Measurements from ENCODE around the gene ANKRD39. TPM values are rescaled to one million over a fixed set of nuclear protein-coding genes. Genes with fewer than 3 reads are reported as not detected.

The ANKRD39 gene
- total RNA-seq, 1 experiment from 2014 or later, result 24.4 TPM

DNA sequence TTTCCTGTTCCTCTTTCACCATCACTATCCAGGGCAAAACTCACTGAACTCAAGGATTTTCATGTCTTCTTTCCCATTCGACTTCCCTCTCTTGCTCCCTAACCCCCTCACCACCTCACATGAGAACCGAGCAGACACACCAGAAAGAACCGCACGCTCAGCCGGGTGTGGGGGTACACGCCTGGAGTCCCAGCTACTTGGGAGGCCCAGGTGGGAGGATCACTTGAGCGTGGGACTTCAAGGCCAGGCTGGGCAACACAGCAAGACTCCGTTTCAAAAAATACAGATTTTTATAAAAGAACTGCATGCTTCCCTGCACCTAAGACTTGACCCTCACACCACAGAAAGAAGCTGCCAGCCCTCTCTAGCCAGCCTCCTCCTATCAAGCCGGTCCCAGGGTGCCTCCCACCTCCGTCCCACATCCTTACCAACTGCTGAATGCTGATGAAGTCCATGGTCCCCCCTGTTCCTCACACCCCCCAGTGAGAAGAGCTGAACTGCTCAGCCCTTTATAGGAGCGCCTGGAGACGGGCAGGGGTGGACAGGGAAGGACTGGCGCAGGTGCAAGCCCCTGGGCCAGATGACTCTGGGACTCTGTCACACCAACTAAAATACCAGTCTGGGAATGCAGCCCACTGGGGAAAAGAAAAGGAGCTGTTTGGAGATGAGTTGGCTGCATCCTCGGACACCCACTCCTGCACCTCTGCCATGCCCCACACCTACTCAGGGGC is 14.1 kb downstream of the ANKRD39 start, which contains the start of gene ANKRD23:
ANKRD23 (minus strand) TSS at position 484 of the 731 bp plus-strand sequence; CDS start at position 455, 29 bp downstream.
- Histone ChIP-seq H3K4me3 (ENCODE audit: low read depth in 2 of 2, low read length in 2 of 2) (no peak within 1 kb of the TSS), H3K27ac (ENCODE audit: low read length) (no peak within 1 kb of the TSS), H3K36me3 (ENCODE audit: control insufficient read depth, insufficient read depth, low read length) (no peaks in the 10 kb centered on the region), H3K9me3 (ENCODE audit: control insufficient read depth, insufficient read depth, low read depth, low read length) (no peaks in the 10 kb centered on the region), H3K4me1 (ENCODE audit: control insufficient read depth, insufficient read depth, low read length) (no peaks in the 10 kb centered on the region), H3K27me3 (ENCODE audit: control insufficient read depth, insufficient read depth, low read length) (no peaks in the 10 kb centered on the region)
- no TSS peak for BruUV-seq (replicated peaks)
- DNase-seq (ENCODE audit: low read depth, low spot score) (no peak), ATAC-seq (no peak)
- ChIA-PET CTCF (no interaction called here), POLR2A (no interaction called here)
- in situ Hi-C loops (cut with HindIII; ENCODE audit: low pct_unique_long_range_greater_than_20kb, low sequenced_read_pairs), result no loop called here
- TF ChIP-seq, protein P1, sequence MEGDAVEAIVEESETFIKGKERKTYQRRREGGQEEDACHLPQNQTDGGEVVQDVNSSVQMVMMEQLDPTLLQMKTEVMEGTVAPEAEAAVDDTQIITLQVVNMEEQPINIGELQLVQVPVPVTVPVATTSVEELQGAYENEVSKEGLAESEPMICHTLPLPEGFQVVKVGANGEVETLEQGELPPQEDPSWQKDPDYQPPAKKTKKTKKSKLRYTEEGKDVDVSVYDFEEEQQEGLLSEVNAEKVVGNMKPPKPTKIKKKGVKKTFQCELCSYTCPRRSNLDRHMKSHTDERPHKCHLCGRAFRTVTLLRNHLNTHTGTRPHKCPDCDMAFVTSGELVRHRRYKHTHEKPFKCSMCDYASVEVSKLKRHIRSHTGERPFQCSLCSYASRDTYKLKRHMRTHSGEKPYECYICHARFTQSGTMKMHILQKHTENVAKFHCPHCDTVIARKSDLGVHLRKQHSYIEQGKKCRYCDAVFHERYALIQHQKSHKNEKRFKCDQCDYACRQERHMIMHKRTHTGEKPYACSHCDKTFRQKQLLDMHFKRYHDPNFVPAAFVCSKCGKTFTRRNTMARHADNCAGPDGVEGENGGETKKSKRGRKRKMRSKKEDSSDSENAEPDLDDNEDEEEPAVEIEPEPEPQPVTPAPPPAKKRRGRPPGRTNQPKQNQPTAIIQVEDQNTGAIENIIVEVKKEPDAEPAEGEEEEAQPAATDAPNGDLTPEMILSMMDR (IDR thresholded peaks at IDR 0.05), result no peak
- TF ChIP-seq TCF7L2 (IDR thresholded peaks at IDR 0.05; ENCODE audit: low read depth, low read length) (no peak), SIN3A (IDR thresholded peaks at IDR 0.05; ENCODE audit: borderline replicate concordance, insufficient read depth, low read depth, low read length) (no peak), POLR2AphosphoS5 (IDR thresholded peaks at IDR 0.05; ENCODE audit: low read depth, low read length) (no peak)
- TF ChIP-seq, protein P2, sequence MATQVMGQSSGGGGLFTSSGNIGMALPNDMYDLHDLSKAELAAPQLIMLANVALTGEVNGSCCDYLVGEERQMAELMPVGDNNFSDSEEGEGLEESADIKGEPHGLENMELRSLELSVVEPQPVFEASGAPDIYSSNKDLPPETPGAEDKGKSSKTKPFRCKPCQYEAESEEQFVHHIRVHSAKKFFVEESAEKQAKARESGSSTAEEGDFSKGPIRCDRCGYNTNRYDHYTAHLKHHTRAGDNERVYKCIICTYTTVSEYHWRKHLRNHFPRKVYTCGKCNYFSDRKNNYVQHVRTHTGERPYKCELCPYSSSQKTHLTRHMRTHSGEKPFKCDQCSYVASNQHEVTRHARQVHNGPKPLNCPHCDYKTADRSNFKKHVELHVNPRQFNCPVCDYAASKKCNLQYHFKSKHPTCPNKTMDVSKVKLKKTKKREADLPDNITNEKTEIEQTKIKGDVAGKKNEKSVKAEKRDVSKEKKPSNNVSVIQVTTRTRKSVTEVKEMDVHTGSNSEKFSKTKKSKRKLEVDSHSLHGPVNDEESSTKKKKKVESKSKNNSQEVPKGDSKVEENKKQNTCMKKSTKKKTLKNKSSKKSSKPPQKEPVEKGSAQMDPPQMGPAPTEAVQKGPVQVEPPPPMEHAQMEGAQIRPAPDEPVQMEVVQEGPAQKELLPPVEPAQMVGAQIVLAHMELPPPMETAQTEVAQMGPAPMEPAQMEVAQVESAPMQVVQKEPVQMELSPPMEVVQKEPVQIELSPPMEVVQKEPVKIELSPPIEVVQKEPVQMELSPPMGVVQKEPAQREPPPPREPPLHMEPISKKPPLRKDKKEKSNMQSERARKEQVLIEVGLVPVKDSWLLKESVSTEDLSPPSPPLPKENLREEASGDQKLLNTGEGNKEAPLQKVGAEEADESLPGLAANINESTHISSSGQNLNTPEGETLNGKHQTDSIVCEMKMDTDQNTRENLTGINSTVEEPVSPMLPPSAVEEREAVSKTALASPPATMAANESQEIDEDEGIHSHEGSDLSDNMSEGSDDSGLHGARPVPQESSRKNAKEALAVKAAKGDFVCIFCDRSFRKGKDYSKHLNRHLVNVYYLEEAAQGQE (IDR thresholded peaks at IDR 0.05; ENCODE audit: insufficient read depth in 1 of 2, low read depth in 2 of 2, low read length in 1 of 2), result no peak
- intact Hi-C loops (cut with micrococcal nuclease; ENCODE audit: unreplicated experiment), result no loop called here

DNA sequence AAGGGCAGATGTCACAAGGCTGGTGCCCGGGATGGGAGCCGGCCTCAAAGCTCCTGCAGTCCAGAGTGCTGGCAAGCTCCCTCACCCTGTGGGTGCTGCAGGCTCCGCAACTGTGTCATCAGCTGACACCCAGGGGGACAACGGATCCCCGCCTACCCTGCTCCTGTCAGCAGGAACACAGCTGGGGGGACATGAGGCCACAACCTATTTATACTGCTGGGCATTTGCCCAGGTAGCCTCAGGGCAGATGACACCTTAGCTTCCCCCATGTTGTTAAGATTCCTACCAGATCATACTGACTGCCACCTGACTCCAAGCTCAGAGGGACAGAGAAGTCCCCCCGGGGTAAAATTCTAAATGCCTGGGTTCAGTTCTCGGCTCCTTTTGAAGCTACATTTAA is 15.2 kb downstream of the ANKRD39 start:
- no peak for TF ChIP-seq SIN3A (IDR thresholded peaks at IDR 0.05; ENCODE audit: borderline replicate concordance, insufficient read depth, low read depth, low read length)
- TF ChIP-seq, protein P1 (IDR thresholded peaks at IDR 0.05), result no peak
- no peak for TF ChIP-seq TCF7L2 (IDR thresholded peaks at IDR 0.05; ENCODE audit: low read depth, low read length)
- TF ChIP-seq, protein P2 (IDR thresholded peaks at IDR 0.05; ENCODE audit: insufficient read depth in 1 of 2, low read depth in 2 of 2, low read length in 1 of 2), result no peak
- no peak for TF ChIP-seq POLR2AphosphoS5 (IDR thresholded peaks at IDR 0.05; ENCODE audit: low read depth, low read length)
- ChIA-PET CTCF (no interaction called here), POLR2A (interaction anchor here (0.6 kb wide), 2 partner anchors 63 to 223 kb away, joined by 4 to 5 read pairs; no protein-coding TSS in a partner anchor)
- Histone ChIP-seq H3K36me3 (ENCODE audit: control insufficient read depth, insufficient read depth, low read length) (no peaks in the 10 kb centered on the region), H3K9me3 (ENCODE audit: control insufficient read depth, insufficient read depth, low read depth, low read length) (no peaks in the 10 kb centered on the region), H3K4me3 (ENCODE audit: low read depth in 2 of 2, low read length in 2 of 2) (no peak overlapping the region), H3K27me3 (ENCODE audit: control insufficient read depth, insufficient read depth, low read length) (no peaks in the 10 kb centered on the region), H3K27ac (ENCODE audit: low read length) (no peak overlapping the region), H3K4me1 (ENCODE audit: control insufficient read depth, insufficient read depth, low read length) (no peaks in the 10 kb centered on the region)
- in situ Hi-C loops (cut with HindIII; ENCODE audit: low pct_unique_long_range_greater_than_20kb, low sequenced_read_pairs) (no loop called here), intact Hi-C loops (cut with micrococcal nuclease; ENCODE audit: unreplicated experiment) (no loop called here)
- BruUV-seq (replicated peaks), result no TSS peak
- ATAC-seq (no peak), DNase-seq (ENCODE audit: low read depth, low spot score) (no peak)
